Neural progenitor cell (in vitro differentiated cells): ENCODE measurements around the gene RAB3D. TPM values are rescaled to one million over a fixed set of nuclear protein-coding genes. Genes with fewer than 3 reads are reported as not detected.
"Not testable (repeated sequence)": the region's sequence is repeated elsewhere in the genome, so short reads cannot be mapped to it uniquely, and the experiment has no call there.

Experiments used
- DNase-seq: peaks from one replicate; pipeline ENCODE4 v3.0.0-alpha.2; 2016; ENCODE audit warnings: low spot score
- H2AFZ ChIP-seq: fragments of 200-600 bp; sonication (generic); replicated peaks from 2 replicates; pipeline ENCODE4 v1.6.1; 2016; ENCODE audit warnings: antibody characterized with exemption
- H3F3A ChIP-seq: fragments of 200-600 bp; sonication (generic); 2 replicates; pipeline ENCODE4 v1.6.1; 2016; ENCODE audit warnings: antibody characterized with exemption, low read depth
- H3K27ac ChIP-seq: fragments of 200-600 bp; sonication (generic); 2 replicates; pipeline ENCODE4 v1.5.1; 2016; ENCODE audit warnings: mild to moderate bottlenecking
- H3K27me3 ChIP-seq: fragments of 200-600 bp; sonication (generic); 2 replicates; pipeline ENCODE4 v1.6.1; 2016; ENCODE audit warnings: mild to moderate bottlenecking, moderate library complexity
- H3K36me3 ChIP-seq: fragments of 200-600 bp; sonication (generic); 2 replicates; pipeline ENCODE4 v1.5.1; 2016
- H3K4me1 ChIP-seq: fragments of 200-600 bp; sonication (generic); 2 replicates; pipeline ENCODE4 v1.6.1; 2016; ENCODE audit warnings: mixed run types
- H3K4me2 ChIP-seq: fragments of 200-600 bp; sonication (generic); 2 replicates; pipeline ENCODE4 v1.6.1; 2016
- H3K4me3 ChIP-seq: fragments of 200-600 bp; sonication (generic); 2 replicates; pipeline ENCODE4 v1.5.1; 2016
- H3K79me2 ChIP-seq: fragments of 200-600 bp; sonication (generic); 2 replicates; pipeline ENCODE4 v1.6.1; 2016; ENCODE audit warnings: low read depth
- H3K9ac ChIP-seq: fragments of 200-600 bp; sonication (generic); 2 replicates; pipeline ENCODE4 v1.6.1; 2016
- H3K9me3 ChIP-seq: fragments of 200-600 bp; sonication (generic); 2 replicates; pipeline ENCODE4 v1.5.1; 2016; ENCODE audit warnings: low read depth
- H4K20me1 ChIP-seq: fragments of 200-600 bp; sonication (generic); 2 replicates; pipeline ENCODE4 v1.6.1; 2016; ENCODE audit warnings: low read depth
- H3K27ac Mint-ChIP-seq: 3 replicates; pipeline ENCODE4 v1.8.0; 2021; ENCODE audit warnings: mixed read lengths
- H3K27me3 Mint-ChIP-seq: 2 replicates; pipeline ENCODE4 v1.8.0; 2022; ENCODE audit warnings: low read depth, mild to moderate bottlenecking, inconsistent platforms, moderate library complexity, mixed read lengths; ENCODE audit not compliant: insufficient read depth
- H3K36me3 Mint-ChIP-seq: 3 replicates; pipeline ENCODE4 v1.8.0; 2021; ENCODE audit warnings: mixed read lengths
- H3K4me1 Mint-ChIP-seq: 3 replicates; pipeline ENCODE4 v1.8.0; 2021; ENCODE audit warnings: mixed read lengths
- H3K4me3 Mint-ChIP-seq: 3 replicates; pipeline ENCODE4 v1.8.0; 2021; ENCODE audit warnings: mild to moderate bottlenecking, moderate library complexity, mixed read lengths
- H3K9me3 Mint-ChIP-seq: 3 replicates; pipeline ENCODE4 v1.8.0; 2020; ENCODE audit warnings: mixed read lengths
- EZH2 ChIP-seq: fragments of 200-600 bp; sonication (generic); IDR thresholded peaks from 2 replicates; pipeline ENCODE4 v1.6.1; 2017; ENCODE audit warnings: antibody characterized with exemption, mild to moderate bottlenecking, moderate library complexity
- EZH2phosphoT487 ChIP-seq: fragments of 200-600 bp; sonication (generic); IDR thresholded peaks from 2 replicates; pipeline ENCODE4 v1.6.1; 2017; ENCODE audit warnings: antibody characterized with exemption
- total RNA-seq: library from RNA; depleted of rRNA; stranded (reverse); fragments of >200 nt; gene quantifications from 2 replicates; pipeline ENCODE4 v1.2.3, GENCODE V29; 2015; ENCODE audit warnings: low replicate concordance
- TF ChIP-seq, protein P1 (sequence below): fragments of 200-600 bp; sonication (generic); IDR thresholded peaks from 2 replicates; pipeline ENCODE4 v1.5.1; 2017; ENCODE audit warnings: antibody characterized with exemption, mild to moderate bottlenecking

RAB3D gene
- total RNA-seq, 1 donor from 2014 or later = 5.5 TPM

DNA sequence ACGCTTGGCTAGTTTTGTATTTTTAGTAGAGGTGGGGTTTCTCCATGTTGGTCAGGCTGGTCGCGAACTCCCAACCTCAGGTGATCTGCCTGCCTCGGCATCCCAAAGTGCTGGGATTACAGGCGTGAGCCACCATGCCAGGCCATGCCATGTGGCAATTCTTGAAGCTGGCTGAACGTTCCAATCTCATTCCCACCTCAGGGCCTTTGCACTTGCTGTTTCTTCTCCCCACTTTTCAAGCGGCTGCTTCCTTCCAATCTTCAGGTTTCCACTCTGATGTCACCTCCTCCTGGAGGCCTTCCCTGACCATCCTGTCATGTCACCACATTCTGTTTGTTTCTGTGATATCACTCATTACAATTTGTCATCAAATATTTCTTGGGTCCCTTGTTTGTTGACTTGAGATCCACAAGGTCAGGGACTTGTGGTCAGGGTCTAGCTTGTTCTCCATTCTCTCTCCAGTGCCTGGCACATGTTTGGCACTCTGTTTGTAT is 40.4 kb upstream of the RAB3D start:
- peaks cover 23% of the 10 kb centered on the region for H3K27me3 ChIP-seq
- Mint-ChIP-seq H3K4me3 (peak overlapping the region; percentile 93), H3K27me3 (peaks cover 24% of the 10 kb centered on the region), H3K9me3 (no peaks in the 10 kb centered on the region), H3K27ac (no peak overlapping the region), H3K4me1 (peaks cover 35% of the 10 kb centered on the region), H3K36me3 (peaks cover 3% of the 10 kb centered on the region)
- peaks cover 15% of the 10 kb centered on the region for H4K20me1 ChIP-seq
- no peaks in the 10 kb centered on the region for H3K79me2 ChIP-seq
- TF ChIP-seq EZH2phosphoT487 = no peak
- TF ChIP-seq, protein P1, sequence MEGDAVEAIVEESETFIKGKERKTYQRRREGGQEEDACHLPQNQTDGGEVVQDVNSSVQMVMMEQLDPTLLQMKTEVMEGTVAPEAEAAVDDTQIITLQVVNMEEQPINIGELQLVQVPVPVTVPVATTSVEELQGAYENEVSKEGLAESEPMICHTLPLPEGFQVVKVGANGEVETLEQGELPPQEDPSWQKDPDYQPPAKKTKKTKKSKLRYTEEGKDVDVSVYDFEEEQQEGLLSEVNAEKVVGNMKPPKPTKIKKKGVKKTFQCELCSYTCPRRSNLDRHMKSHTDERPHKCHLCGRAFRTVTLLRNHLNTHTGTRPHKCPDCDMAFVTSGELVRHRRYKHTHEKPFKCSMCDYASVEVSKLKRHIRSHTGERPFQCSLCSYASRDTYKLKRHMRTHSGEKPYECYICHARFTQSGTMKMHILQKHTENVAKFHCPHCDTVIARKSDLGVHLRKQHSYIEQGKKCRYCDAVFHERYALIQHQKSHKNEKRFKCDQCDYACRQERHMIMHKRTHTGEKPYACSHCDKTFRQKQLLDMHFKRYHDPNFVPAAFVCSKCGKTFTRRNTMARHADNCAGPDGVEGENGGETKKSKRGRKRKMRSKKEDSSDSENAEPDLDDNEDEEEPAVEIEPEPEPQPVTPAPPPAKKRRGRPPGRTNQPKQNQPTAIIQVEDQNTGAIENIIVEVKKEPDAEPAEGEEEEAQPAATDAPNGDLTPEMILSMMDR = no peak
- TF ChIP-seq EZH2 = no peak
- H3F3A ChIP-seq = peaks cover 57% of the 10 kb centered on the region
- no peaks in the 10 kb centered on the region for H3K4me1 ChIP-seq
- H3K36me3 ChIP-seq = no peaks in the 10 kb centered on the region
- no peak for DNase-seq
- no peak overlapping the region for H3K9ac ChIP-seq
- H3K9me3 ChIP-seq = no peaks in the 10 kb centered on the region
- H2AFZ ChIP-seq = no peak overlapping the region
- H3K4me3 ChIP-seq = peak overlapping the region; percentile 71
- H3K4me2 ChIP-seq = peak overlapping the region; percentile 78
- no peak overlapping the region for H3K27ac ChIP-seq

DNA sequence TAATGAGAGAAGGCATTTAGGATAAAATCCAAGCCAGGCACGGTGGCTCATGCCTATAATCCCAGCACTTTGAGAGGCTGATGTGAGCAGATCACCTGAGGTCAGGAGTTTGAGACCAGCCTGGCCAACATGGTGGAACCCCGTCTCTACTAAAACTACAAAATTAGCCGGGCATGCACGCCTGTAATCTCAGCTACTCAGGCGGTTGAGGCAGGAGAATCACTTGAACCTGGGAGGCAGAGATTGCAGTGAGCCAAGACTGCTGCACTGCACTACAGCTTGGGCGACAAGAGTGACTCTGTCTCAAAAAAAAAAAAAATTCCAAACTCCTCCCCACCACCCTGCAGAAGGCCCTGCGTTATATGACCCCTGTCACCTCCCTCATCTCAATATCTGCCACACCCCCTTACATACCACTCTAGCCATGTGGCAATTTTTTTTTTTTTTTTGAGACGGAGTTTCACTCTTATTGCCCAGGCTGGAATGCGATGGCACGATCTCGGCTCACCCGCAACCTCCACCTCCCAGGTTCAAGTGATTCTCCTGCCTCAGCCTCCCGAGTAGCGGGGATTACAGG is 39.9 kb upstream of the RAB3D start:
- not testable (repeated sequence) for H3K27ac ChIP-seq, H3K4me2 ChIP-seq, H3K36me3 ChIP-seq, H3K9me3 Mint-ChIP-seq, H3K4me1 ChIP-seq, DNase-seq, H3K4me3 Mint-ChIP-seq, H3K9me3 ChIP-seq, H3K9ac ChIP-seq, H3K4me3 ChIP-seq, H3K36me3 Mint-ChIP-seq, H3K27ac Mint-ChIP-seq, H2AFZ ChIP-seq, H3K79me2 ChIP-seq
- peaks cover 23% of the 10 kb centered on the region for H3K27me3 ChIP-seq
- peaks cover 15% of the 10 kb centered on the region for H4K20me1 ChIP-seq
- H3F3A ChIP-seq = peaks cover 51% of the 10 kb centered on the region
- H3K27me3 Mint-ChIP-seq = peaks cover 21% of the 10 kb centered on the region
- peaks cover 29% of the 10 kb centered on the region for H3K4me1 Mint-ChIP-seq

DNA sequence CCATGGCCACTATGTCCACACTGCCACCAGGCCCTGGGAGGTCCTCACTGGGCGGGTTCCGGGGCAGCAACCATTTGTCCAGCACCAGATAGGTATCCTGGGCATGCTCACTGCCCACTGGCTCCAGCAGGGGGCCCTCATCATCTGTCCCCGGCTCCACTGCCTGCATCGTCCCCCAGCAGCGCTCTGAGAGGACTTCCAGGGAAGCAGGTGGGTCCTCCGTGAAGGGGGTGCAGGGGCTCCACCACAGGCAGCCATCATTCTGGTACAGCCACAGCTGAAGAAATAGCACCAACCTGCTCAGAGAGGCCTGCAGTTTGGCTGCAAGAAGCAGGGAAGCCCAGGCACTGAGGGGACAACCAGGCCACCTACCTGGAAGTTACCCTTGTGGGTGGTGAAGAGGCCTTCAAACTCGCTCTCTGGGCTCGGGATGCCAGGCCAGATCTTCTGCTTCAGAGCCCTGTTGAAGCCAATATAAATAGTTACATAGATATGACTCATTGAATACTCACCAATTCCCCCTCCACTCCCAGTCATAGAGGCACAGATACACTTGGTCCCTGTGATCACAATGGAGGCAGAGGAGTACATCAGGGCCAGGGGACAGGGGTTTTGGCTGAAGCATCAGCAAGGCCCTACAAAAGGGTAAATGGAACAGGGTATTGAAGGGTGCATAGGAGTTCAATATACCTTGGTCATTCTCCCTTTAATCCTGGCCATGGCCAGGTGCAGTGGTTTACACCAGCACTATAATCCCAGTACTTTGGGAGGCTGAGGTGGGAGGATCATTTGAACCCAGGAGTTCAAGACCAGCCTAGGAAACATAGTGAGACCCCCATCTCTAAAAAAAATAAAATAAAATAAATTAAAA is 39.1 kb upstream of the RAB3D start:
- Mint-ChIP-seq H3K9me3 (no peaks in the 10 kb centered on the region), H3K27me3 (peaks cover 21% of the 10 kb centered on the region), H3K36me3 (peaks cover 3% of the 10 kb centered on the region), H3K27ac (no peak overlapping the region), H3K4me1 (peaks cover 29% of the 10 kb centered on the region), H3K4me3 (peak overlapping the region; percentile 16)
- Histone ChIP-seq H3K27ac (no peak overlapping the region), H3K4me1 (peaks cover 6% of the 10 kb centered on the region), H4K20me1 (peaks cover 20% of the 10 kb centered on the region), H3K36me3 (no peaks in the 10 kb centered on the region), H3K9ac (no peak overlapping the region), H3K9me3 (no peaks in the 10 kb centered on the region), H3K79me2 (no peaks in the 10 kb centered on the region), H3K27me3 (peaks cover 18% of the 10 kb centered on the region), H3K4me2 (no peak overlapping the region), H2AFZ (no peak overlapping the region), H3F3A (peaks cover 52% of the 10 kb centered on the region), H3K4me3 (no peak overlapping the region)
- DNase-seq = peak; percentile 88
- no peak for TF ChIP-seq EZH2
- TF ChIP-seq, protein P1 = peak; percentile 69

DNA sequence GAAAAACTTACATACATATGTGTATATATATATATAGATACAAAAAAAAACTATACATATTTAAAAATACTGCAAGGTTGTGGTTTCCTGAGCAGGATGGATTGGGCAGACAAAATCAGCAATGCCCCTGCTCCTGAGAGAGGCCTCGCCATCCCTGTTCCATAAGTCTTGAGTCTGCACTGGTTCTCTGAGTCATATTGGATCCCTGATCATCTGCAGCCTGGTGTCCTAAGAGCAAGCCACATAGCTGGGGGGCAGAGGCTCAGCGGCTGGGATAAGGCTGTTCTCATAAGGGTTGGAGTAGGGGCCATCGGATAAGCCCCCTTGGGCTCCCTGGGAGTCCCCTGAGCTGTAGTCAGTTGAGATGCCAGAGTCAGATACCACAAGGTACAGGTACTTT is 38.3 kb upstream of the RAB3D start:
- no peak overlapping the region for H3K4me2 ChIP-seq
- peaks cover 34% of the 10 kb centered on the region for H3K4me1 Mint-ChIP-seq
- no peak overlapping the region for H3K27ac ChIP-seq
- H2AFZ ChIP-seq = no peak overlapping the region
- no peak for TF ChIP-seq EZH2phosphoT487
- TF ChIP-seq, protein P1 = no peak
- no peak for TF ChIP-seq EZH2
- no peak overlapping the region for H3K27ac Mint-ChIP-seq
- no peaks in the 10 kb centered on the region for H3K79me2 ChIP-seq
- no peak overlapping the region for H3K4me3 ChIP-seq
- peaks cover 3% of the 10 kb centered on the region for H3K36me3 Mint-ChIP-seq
- DNase-seq = no peak
- peaks cover 20% of the 10 kb centered on the region for H4K20me1 ChIP-seq
- no peak overlapping the region for H3K9ac ChIP-seq
- H3K36me3 ChIP-seq = no peaks in the 10 kb centered on the region
- peaks cover 6% of the 10 kb centered on the region for H3K4me1 ChIP-seq
- peaks cover 20% of the 10 kb centered on the region for H3K27me3 Mint-ChIP-seq
- no peaks in the 10 kb centered on the region for H3K9me3 Mint-ChIP-seq
- H3K4me3 Mint-ChIP-seq = no peak overlapping the region
- peaks cover 49% of the 10 kb centered on the region for H3F3A ChIP-seq
- peaks cover 10% of the 10 kb centered on the region for H3K27me3 ChIP-seq
- no peaks in the 10 kb centered on the region for H3K9me3 ChIP-seq
